Skin epidermis (tissue), 12 donors: ENCODE data around the gene GVQW3.
A peak's percentile ranks its signal among the peaks of the same experiment; 100 is the strongest.

ENCODE experiments used
- H3K27ac ChIP-seq, 21 experiments: fragments of 200-600 bp; sonication (generic) in 11 of 21; one replicate each; pipeline ENCODE4 v1.5.0; 2020; ENCODE audit warnings: mild to moderate bottlenecking in 3 of 21, inconsistent platforms in 2 of 21, moderate library complexity in 2 of 21
- H3K4me3 ChIP-seq, 7 experiments: fragments of 200-600 bp; sonication (generic) in 2 of 7; one replicate each; pipeline ENCODE4 v1.5.0; 2020; ENCODE audit warnings: inconsistent platforms in 2 of 7, mild to moderate bottlenecking in 2 of 7, moderate library complexity in 1 of 7

GVQW3 gene

DNA sequence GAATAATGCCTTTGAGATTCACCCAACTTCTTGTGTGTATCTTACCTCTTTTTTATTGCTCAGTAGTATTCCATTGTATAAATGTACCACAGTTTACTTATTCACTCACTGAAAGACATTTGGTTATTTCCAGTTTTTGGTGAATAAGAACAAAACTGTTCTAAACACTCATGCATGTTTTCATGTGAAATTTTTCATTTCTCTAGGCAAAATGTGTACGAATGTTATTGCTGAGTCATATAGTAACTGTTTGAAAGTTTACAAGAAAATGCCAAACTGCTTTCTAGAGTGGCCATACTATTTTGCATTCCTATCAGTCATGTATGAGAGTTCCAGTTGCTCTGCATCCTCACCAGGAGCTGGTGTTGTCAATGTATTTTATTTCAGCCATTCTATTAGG, 54.9 kb downstream of the GVQW3 start:
- no peak overlapping the region for H3K4me3 ChIP-seq
- no peak overlapping the region for H3K27ac ChIP-seq

DNA sequence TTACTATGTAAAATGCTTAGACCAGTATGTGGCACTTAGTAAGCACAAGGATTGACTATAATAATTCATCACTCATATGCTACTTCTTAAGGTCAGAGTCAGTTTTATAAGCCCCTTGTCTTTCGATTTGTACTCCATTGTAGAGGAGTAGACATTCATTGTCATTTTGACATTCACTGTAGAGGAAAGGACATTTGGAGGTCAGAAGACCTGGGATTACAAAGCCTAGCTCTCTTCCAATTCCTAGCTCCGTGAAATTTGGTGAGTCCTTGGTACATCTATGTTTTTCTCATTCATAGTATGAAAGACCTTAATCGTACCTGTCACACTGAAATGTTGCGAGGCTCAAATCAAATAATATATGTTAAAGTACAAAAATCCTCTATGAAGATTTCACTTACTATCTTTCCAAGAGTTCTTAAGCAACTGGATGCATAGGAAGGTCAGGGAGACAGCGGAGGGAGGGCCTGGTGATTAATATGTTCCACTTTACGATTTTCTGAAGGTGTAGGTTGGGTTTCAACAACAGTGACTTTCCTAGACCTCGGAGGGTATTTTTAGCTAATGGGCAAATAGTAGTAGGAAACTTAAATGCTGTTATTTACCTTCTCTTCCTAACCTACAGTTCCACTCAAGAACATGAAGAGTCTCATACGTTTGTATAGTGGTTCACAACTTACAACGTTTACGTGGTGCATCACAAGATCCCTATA, 62.3 kb downstream of the GVQW3 start:
- Histone ChIP-seq H3K27ac (peak overlapping the region in 16 of 21 experiments; percentile 52 to 95 (median 90)), H3K4me3 (peak overlapping the region; percentile 82 to 99 (median 91))

- H3K27ac ChIP-seq: peak overlapping the region; percentile 44 to 95 (median 89)
- H3K4me3 ChIP-seq: peak overlapping the region; percentile 82 to 99 (median 91)
These were observed 62.9 kb downstream of the GVQW3 start for GRCh38 chr11:76444065-76444383.

DNA sequence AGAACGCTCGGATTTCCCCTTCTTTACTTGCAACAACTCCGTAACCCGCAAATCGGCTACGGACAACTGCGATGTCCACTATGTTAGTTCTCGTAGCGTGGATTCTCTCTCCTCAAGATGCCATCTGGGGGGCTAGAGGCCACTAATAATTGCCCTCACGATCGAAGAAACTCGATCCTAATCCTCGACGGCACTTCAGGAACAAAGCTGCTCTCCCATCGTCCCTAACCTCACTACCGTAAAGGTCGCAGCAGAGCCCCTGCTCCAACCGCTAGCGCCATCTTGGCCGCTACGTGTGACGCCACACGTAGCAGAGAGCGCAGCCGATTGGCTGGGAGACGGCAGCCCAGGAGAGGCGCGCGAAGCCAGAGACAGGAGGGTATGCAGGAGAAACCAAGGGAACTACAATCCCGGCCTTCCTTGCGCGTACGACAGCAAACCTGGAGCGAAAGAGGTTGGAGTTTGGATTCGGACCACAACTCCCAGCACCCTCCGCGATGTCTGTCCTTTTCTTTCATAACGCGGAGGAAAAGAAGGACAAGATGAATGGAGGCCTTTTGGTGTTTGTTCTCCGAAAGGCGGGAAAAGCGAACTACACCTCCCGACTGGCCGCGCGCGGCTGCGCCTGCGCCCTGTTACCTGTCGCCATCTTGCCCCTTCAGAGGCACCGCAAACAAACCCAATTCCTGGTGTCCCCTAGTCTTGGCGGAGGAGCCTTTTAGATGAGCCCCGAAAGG, 63.4 kb downstream of the GVQW3 start, which contains the start of gene EMSY:
Gene EMSY (plus strand): TSS at position 635 of the 737 bp plus-strand sequence. CDS start 1,921 bp downstream, outside the sequence.
- peak within 1 kb of the TSS; percentile 82 to 99 (median 91) for H3K4me3 ChIP-seq
- peak within 1 kb of the TSS; percentile 45 to 95 (median 90) for H3K27ac ChIP-seq

DNA sequence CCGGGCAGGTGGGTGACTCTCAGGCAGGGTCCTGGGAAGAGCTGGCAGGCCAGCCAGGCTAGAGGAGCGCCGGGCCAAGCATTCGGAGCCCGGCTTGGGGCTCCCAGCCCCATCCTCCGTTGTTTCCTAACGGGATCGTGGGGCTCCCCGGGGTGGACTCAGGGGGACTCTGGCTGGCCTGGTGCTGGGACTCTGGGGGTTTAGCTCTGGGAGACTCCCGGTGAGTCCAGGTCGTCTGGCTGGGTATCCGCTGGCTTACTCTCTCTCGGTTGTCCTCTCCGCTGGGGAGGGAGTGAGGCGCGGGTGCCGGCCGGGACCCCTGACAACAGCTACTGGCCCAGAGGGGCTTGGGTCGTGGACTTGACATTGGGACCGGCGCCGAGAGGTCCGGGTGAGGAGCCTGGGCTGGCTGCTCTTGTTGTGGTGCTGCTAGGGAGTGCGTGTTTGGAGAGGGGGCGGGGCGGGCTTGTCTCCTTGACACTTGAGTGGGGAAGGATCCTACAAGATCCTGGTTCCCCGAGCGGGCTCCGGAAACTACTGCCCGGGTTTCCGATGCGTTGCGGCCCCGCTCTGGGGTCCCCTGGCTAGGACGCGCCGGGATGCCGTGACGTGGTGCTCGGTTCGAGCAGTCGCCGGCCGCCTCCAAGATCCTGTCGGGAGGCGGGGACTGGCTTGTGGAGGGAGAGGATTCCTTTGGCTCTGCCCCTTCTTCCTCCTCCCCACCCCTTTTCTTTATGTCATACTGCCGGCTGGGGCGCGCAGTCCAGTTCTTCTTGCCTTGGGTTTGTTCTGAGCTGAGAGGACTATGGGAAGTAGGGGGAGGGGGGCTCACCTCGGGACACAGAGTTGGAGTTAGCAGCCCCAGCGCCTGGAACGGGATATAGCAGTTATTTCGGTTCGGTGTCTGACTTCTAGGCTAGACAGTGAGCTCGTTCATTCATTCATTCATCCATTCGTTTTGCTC, 64.3 kb downstream of the GVQW3 start:
- peak overlapping the region; percentile 82 to 99 (median 91) for H3K4me3 ChIP-seq
- peak overlapping the region; percentile 45 to 95 (median 89) for H3K27ac ChIP-seq

- no peak overlapping the region for H3K27ac ChIP-seq
- H3K4me3 ChIP-seq: no peak overlapping the region
These were observed 67.4 kb downstream of the GVQW3 start for GRCh38 chr11:76448506-76448905.

- no peak overlapping the region for H3K4me3 ChIP-seq
These were observed 72.1 kb downstream of the GVQW3 start for GRCh38 chr11:76453248-76453647.

GRCh38 chr11:76455331-76455730, 74.2 kb downstream of the GVQW3 start:
- Histone ChIP-seq H3K27ac (no peak overlapping the region), H3K4me3 (no peak overlapping the region)

More at GRCh38 chr11:76453248-76453647, 72.1 kb downstream of the GVQW3 start:
- H3K27ac ChIP-seq: no peak overlapping the region

GRCh38 chr11:76455931-76456330, 74.8 kb downstream of the GVQW3 start:
- Histone ChIP-seq H3K4me3 (no peak overlapping the region), H3K27ac (no peak overlapping the region)

DNA sequence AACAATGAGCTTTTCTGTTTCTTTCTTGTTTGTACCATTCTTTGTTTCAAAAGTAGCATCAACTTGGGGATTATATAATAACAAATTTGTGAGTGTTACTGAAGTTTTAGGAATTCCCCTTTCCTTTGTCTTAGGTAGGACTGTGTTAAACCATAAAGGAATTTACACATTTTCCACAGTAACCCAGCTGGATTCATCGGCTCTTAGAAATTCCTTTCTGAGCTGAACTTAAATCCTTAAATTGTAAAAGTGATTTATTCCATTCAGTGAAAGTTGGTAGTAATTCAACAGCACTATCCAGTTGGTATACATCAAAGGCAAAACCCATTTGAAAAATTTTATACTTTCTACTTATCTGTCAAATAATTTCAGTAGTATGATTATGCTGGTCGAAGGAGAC, 75.4 kb downstream of the GVQW3 start:
- Histone ChIP-seq H3K4me3 (no peak overlapping the region), H3K27ac (no peak overlapping the region)
